Measurements from ENCODE around the gene TRPM4.
"Not testable (repeated sequence)": the region's sequence is repeated elsewhere in the genome, so short reads cannot be mapped to it uniquely, and the experiment has no call there.

TRPM4 gene

GRCh38 chr19:49157445-49158224 lies at the start of gene TRPM4:
Gene TRPM4 (plus strand): TSS chr19:49157792. CDS start chr19:49157867, 75 bp downstream.
- peak; percentile 83 for DNase-seq

GRCh38 chr19:49109051-49109450 lies 48.5 kb upstream of the TRPM4 start:
- no peak for DNase-seq

- no peak for DNase-seq
These were observed 47.9 kb upstream of the TRPM4 start for GRCh38 chr19:49109569-49110233.

GRCh38 chr19:49110567-49110966 lies 47.0 kb upstream of the TRPM4 start:
- DNase-seq = no peak

DNA sequence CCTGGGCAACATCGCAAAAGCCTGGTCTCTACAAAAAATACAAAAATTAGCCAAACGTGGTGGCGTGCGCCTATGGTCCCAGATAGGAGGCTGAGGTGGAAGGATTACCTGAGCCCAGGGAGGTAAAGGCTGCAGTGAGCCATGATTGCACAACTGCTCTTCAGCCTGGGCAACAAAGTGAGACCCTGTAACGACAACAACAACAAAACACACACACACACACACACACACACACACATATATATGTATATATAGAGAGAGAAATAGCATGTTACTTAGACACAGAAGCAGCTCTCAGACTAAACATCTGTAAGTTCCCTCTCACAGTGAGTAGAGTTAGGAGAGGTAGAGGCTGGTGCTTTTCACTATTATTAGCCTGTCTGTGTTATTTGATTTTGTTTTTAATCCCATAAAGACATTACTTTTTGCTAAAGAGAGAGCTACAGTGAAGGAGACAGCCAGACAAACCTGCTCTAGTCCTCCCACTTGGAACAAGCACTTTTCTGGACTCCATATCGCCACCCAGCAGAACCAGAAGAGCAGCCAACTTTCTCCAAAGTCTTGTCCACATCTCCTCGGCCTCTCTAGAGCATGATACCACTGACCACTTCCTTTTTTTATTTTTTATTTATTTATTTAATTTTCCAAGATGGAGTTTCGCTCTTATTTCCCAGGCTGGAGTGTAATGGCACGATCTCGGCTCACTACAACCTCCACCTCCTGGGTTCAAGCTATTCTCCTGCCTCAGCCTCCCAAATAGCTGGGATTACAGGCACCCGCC lies 46.2 kb upstream of the TRPM4 start:
- no peak for DNase-seq

- peak; percentile 80 for DNase-seq
These were observed 43.6 kb upstream of the TRPM4 start, which contains the start of gene LIN7B for GRCh38 chr19:49113762-49114629. Gene LIN7B (plus strand): TSS chr19:49114370. CDS start chr19:49114405, 35 bp downstream.

- peak; percentile 64 for DNase-seq
These were observed 42.8 kb upstream of the TRPM4 start for GRCh38 chr19:49114630-49115363.

DNA sequence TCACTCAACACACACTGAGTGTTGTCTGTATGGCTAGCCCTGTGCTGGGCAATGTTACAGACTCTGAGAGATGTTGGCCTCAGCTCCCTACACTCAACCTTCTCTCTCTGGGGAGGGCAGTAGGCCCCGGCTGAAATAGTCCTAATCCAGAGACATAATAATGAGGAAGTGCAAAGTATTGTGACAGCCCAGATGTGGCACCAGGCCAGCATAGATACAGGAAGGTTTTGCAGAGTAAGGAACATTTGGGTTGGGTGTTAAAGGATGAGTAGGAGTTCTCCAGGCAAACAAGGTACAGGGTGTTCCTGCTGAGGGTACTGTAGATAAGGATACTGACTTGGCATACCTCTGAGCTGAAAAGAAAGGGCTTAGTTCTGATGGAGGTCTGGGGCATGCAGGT lies 41.0 kb upstream of the TRPM4 start:
- no peak for DNase-seq

- no peak for DNase-seq
These were observed 39.7 kb upstream of the TRPM4 start for GRCh38 chr19:49117677-49118564.

DNA sequence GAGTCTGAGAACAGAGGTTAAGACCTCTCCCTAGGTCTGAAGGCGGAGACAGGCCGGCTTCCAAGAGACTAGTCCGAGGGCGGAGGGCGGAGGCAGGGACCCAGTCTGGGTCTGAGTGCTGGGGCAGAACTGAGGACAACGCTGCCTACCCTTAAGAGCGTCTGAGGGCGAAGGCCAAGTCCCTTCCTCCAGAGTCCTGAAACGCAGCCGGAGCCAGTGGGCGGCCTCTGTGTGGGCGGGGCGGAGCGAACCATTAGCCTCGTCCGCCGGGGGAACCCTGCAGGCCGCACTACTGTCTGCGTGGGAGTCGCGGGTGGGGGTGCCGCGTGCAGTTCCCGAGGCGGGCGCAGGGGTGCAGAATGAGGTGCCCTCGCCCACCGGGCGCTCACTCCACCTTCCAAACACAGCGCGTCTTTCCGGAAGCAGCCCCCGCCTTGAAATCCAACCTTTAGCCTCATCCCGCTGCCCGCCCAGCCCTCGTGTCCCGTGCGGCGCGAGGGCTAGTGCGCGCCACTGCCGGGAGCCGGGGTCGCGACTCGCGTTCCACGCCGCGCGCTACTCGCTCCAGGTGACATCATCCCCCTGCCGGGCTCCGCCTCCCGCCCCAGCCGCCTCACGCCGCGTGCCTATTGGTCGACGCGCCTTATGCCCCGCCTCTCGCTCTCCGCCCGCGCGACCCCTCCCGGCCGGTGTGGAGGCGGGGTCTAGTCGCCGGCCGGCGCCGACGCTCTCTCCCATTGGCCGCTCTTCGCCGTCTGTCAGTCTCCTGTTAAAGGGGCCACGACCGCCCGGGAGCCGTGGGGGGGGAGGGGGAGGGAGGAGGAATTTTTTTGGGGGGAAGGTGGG lies 38.8 kb upstream of the TRPM4 start, which contains the start of gene C19orf73:
TSS of gene C19orf73 (minus strand) at position 579 of the 846 bp plus-strand sequence. CDS start at position 458, 121 bp downstream.
- peak; percentile 93 for DNase-seq

GRCh38 chr19:49119411-49120324 lies 37.9 kb upstream of the TRPM4 start, which contains the start of gene PPFIA3:
Gene PPFIA3 (plus strand): TSS chr19:49119544. CDS start chr19:49127874, 8,330 bp downstream.
- peak; percentile 62 for DNase-seq

DNA sequence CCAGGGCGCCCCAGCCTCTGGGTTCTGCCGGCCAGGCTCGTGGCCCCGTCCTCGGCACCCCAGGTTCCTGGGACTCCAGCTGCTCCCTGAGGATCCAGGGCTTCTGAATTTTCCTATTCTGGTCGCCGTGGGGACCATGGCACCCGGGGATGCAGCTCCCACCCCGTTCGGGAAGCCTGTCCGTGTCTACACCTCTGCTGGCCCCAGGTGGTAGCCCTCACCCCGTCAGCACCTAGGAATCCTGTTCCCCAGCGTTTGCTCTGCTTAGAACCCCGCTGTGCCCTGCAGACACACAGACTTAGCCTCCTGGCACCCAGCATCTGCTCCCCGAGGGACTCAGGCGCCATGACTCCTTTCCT lies 37.3 kb upstream of the TRPM4 start:
- DNase-seq = no peak

DNA sequence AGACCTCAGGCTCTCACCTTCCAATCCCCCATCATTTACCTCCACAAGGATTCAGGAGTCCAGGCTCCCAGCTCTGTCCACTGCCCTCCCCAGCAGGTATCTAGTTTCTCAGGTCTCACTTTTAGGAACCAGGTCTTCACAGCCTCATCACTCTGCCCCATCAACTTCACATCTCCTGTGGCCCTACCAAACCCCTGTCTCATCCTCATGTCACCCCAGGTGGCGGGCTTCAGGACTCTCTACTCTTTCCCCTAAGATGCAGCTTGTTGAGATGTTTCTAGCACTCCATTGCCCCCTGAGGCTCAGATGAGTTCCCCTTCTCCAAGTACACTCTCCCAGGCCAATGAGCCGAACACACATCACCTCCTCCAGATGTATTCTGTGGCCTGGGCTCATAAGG lies 36.7 kb upstream of the TRPM4 start:
- no peak for DNase-seq

GRCh38 chr19:49121841-49122240 lies 35.8 kb upstream of the TRPM4 start:
- DNase-seq = not testable (repeated sequence)

- DNase-seq = not testable (repeated sequence)
These were observed 34.3 kb upstream of the TRPM4 start for GRCh38 chr19:49123285-49123684.

DNA sequence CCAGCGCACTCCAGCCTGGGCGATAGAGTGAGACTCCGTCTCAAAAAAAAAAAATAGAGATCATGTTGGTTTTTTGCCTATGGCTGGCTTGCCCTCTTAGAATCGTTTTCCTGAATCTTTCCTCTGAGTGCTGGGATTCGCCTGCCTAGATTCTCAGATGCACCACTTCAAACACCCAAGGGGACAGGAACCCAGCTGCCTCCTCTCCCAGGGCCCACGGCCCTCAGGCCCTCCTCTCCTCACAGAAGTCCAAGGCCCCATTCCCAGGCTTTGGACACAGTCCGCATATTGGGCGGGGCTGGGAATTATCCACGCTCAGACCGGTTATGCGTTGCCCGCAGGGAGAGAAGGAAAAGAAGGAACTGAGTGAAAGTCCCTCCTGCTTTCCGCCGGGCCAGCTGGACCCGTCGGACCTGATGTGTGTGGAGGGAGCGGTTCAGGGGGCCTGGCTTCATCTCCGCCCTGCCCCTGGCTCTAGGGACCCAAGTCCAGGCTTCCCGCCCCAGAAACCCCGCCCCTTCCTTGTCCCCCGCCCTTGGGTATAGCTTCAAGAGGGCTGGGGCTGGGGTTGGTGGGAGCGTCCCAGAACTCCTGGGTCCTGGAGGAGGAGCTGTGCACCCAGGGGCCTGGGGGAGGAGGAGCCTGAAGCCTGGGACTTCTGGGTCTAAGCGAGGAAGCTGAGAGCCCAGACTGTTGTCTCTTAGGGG lies 32.4 kb upstream of the TRPM4 start:
- no peak for DNase-seq

DNA sequence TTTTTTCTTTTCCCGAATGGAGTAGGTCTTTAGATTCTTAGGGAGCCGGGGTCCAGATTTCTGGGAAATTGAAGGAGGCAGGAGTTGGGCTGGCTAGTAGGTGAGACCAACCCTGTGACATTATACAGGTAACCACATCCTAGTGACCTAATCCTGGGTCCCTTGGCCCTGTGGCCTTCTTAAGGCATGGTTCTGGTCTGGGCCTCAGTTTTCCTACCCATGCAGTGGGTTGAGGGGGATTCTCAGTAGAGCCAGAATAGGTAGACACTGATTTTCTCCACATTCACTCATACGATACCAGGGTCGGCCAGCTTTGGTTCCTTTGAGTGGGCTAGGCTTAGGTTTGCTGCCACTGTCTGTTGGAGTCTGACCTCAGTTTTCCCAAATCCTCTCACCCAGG lies 31.0 kb upstream of the TRPM4 start:
- DNase-seq = no peak

DNA sequence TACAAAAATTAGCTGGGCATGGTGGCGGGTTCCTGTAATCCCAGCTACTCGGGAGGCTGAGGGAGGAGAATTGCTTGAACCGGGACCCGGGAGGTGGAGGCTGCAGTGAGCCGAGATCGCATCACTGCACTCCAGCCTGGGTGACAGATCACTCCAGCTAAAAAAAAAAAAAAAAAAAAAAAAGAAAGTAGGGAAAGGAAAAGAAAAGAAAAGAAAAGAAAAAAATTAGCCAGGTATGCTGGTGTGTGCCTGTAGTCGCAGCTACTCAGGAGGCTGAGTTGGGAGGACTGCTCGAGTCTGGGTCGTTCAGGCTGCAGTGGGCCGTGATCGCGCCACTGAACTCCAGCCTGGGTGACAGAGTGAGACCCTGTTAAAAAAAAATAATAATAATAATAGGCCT lies 30.4 kb upstream of the TRPM4 start:
- DNase-seq = not testable (repeated sequence)

All from EL (cell line).